ENCODE data around the gene MITF. TPM values are rescaled to one million over a fixed set of nuclear protein-coding genes. Genes with fewer than 3 reads are reported as not detected.

The MITF gene
- total and polyA plus RNA-seq, 2 of the 4 experiments (the other 2 are of a cell fraction) = 6.5 to 16.7 TPM

DNA sequence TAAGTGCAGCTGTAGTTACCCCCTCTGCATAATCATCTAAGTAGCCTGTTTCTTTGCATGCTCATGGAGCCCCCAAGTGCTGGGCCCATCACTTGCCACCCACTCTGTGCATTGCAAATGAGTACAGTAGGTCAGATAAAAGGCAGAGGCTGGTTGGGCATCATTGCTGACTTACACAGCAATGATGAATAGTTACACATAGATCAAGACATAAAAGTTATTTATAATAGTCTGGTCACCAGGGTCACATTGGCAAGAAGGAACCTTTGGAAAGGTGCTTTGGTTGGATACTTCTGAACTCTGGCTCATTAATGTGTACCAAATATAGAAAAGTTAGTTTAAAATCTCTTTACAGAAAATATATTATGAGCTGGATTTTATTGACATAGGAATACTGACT lies 111.6 kb downstream of the MITF start:
- Histone ChIP-seq H2BK5ac (ENCODE audit: low read depth, low read length, poor library complexity, severe bottlenecking) (no peak overlapping the region), H4K91ac (ENCODE audit: insufficient read depth, low read depth, low read length) (no peak overlapping the region), H3K4me2 (ENCODE audit: low read depth, low read length) (no peak overlapping the region), H3K4me3 (ENCODE audit: insufficient read depth, low read depth, low read length) (no peak overlapping the region), H3K23ac (ENCODE audit: low read depth, low read length) (no peak overlapping the region), H4K20me1 (ENCODE audit: insufficient read depth, low read length) (no peaks in the 10 kb centered on the region), H4K5ac (ENCODE audit: low read depth, low read length) (no peak overlapping the region), H2AK5ac (ENCODE audit: low read depth, low read length) (no peak overlapping the region), H3K27me3 (ENCODE audit: control insufficient read depth, insufficient read depth, low read length) (no peaks in the 10 kb centered on the region), H3K18ac (ENCODE audit: low read depth, low read length) (no peak overlapping the region), H3K56ac (ENCODE audit: extremely low read depth, insufficient read depth, low read length) (no peak overlapping the region), H2BK20ac (ENCODE audit: low read depth, low read length) (no peak overlapping the region), H3K79me1 (ENCODE audit: low read depth in 1 of 2, low read length in 2 of 2) (peaks cover 8 to 18% of the 10 kb centered on the region in 2 experiments; a peak in 3 of 4 replicates), H2BK120ac (ENCODE audit: low read depth, low read length) (no peak overlapping the region), H4K8ac (ENCODE audit: low read depth in 2 of 2, low read length in 2 of 2) (no peak overlapping the region), H3K9me1 (ENCODE audit: insufficient read depth, low read length) (peaks cover 4% of the 10 kb centered on the region; the same call in 1 of the 2 replicates), H3K27ac (ENCODE audit: insufficient read depth, low read length) (no peak overlapping the region), H2AFZ (replicated peaks; ENCODE audit: low read length, poor library complexity) (no peak overlapping the region), H3K9ac (ENCODE audit: low read depth, low read length) (no peak overlapping the region), H3K4ac (ENCODE audit: low read depth, low read length) (no peak overlapping the region), H3K36me3 (ENCODE audit: control insufficient read depth, insufficient read depth, low read length) (no peaks in the 10 kb centered on the region), H3K14ac (replicated peaks; ENCODE audit: low read depth, low read length) (0 out of 2 replicates have a peak overlapping the region, but pooled peaks have one; percentile 35), H3K4me1 (ENCODE audit: control insufficient read depth, insufficient read depth, low read length) (peaks cover 3% of the 10 kb centered on the region), H3K9me3 (ENCODE audit: control insufficient read depth, insufficient read depth, low read length) (no peaks in the 10 kb centered on the region), H2AK9ac (replicated peaks; ENCODE audit: low read depth, low read length, poor library complexity) (no peak overlapping the region), H2BK15ac (ENCODE audit: low read depth, low read length) (no peak overlapping the region)
- in situ Hi-C loops (cut with MboI; ENCODE audit: low sequenced_read_pairs) = no loop called here
- dilution Hi-C loops (cut with HindIII; ENCODE audit: low sequenced_read_pairs, unreplicated experiment) = no loop called here
- POLR2A ChIA-PET (ENCODE audit: unreplicated experiment) = no interaction called here
- TF ChIP-seq SMC3 (IDR thresholded peaks at IDR 0.05; ENCODE audit: low read depth, low read length) = no peak
- TF ChIP-seq CHD1 (IDR thresholded peaks at IDR 0.05; ENCODE audit: low read depth, low read length) = no peak
- DNase-seq (no peak), ATAC-seq (ENCODE audit: low read depth) (no peak)
- CTCF ChIA-PET = no interaction called here
- no TSS peak for BruUV-seq (replicated peaks)
- intact Hi-C loops (cut with micrococcal nuclease) = no loop called here

Measured in IMR-90 (cell line).